Fibroblast of lung (primary cell): Measurements from ENCODE around the gene ACTN1. TPM values are rescaled to one million over a fixed set of nuclear protein-coding genes. Genes with fewer than 3 reads are reported as not detected.

Experiments used
- DNase-seq, 2 donors: peaks; one replicate each; pipeline versions ENCODE4 v3.0.0 to v3.0.0-alpha.2; 2010; ENCODE audit warnings: low read depth in 2 of 2
- H2AFZ ChIP-seq: 2 replicates; pipeline ENCODE4 v1.5.1; 2012; ENCODE audit warnings: low read length, control low read depth, inconsistent platforms
- H3K27ac ChIP-seq: 2 replicates; pipeline ENCODE4 v1.5.1; 2011; ENCODE audit warnings: low read length, control low read depth; ENCODE audit not compliant: insufficient read depth
- H3K27me3 ChIP-seq: 2 replicates; pipeline ENCODE4 v1.5.1; 2011; ENCODE audit warnings: mild to moderate bottlenecking, low read length; ENCODE audit not compliant: control insufficient read depth, insufficient read depth
- H3K36me3 ChIP-seq: 2 replicates; pipeline ENCODE4 v1.5.1; 2011; ENCODE audit warnings: low read length; ENCODE audit not compliant: control insufficient read depth, insufficient read depth
- H3K4me1 ChIP-seq: 2 replicates; pipeline ENCODE4 v1.5.1; 2011; ENCODE audit warnings: low read length; ENCODE audit not compliant: control insufficient read depth, insufficient read depth; ENCODE audit errors: extremely low read depth
- H3K4me2 ChIP-seq: 2 replicates; pipeline ENCODE4 v1.5.1; 2011; ENCODE audit warnings: low read length, control low read depth; ENCODE audit not compliant: insufficient read depth; ENCODE audit errors: extremely low read depth
- H3K4me3 ChIP-seq, 4 experiments: fragments of 200-600 bp in 1 of 4; sonication (generic) in 1 of 4; replicated peaks in 1 of 4; 2 replicates each; pipeline ENCODE4 v1.5.1; 2011 to 2016; ENCODE audit warnings: low read length in 4 of 4, low read depth in 3 of 4, mild to moderate bottlenecking in 3 of 4, control low read depth in 2 of 4, inconsistent platforms in 1 of 4, mixed read lengths in 1 of 4; ENCODE audit not compliant: insufficient read depth in 1 of 4; ENCODE audit errors: control extremely low read depth in 1 of 4
- H3K79me2 ChIP-seq: 2 replicates; pipeline ENCODE4 v1.5.1; 2012; ENCODE audit warnings: mild to moderate bottlenecking, low read length, inconsistent platforms; ENCODE audit not compliant: control insufficient read depth, insufficient read depth
- H3K9ac ChIP-seq: 2 replicates; pipeline ENCODE4 v1.5.1; 2011; ENCODE audit warnings: mild to moderate bottlenecking, low read length, control low read depth; ENCODE audit not compliant: insufficient read depth
- H3K9me3 ChIP-seq: 2 replicates; pipeline ENCODE4 v1.5.1; 2012; ENCODE audit warnings: low read depth, low read length; ENCODE audit not compliant: control insufficient read depth, insufficient read depth
- H4K20me1 ChIP-seq: 2 replicates; pipeline ENCODE4 v1.5.1; 2011; ENCODE audit warnings: low read length; ENCODE audit not compliant: control insufficient read depth, insufficient read depth; ENCODE audit errors: extremely low read depth
- EZH2 ChIP-seq: IDR thresholded peaks from 2 replicates; pipeline ENCODE4 v1.5.1; 2012; ENCODE audit warnings: low read length, control low read depth, mild to moderate bottlenecking; ENCODE audit errors: missing control alignments
- polyA plus RNA-seq, 2 donors: library from polyadenylated mRNA; depleted of rRNA in 1 of 2; stranded (reverse) in 1 of 2; unstranded in 1 of 2; fragments of >200 nt; gene quantifications; 2 replicates each; pipeline ENCODE4 v1.2.1, GENCODE V29; 2011 to 2012; ENCODE audit warnings: missing spikeins in 1 of 2
- total RNA-seq: library from RNA; depleted of rRNA; stranded (reverse); fragments of >200 nt; gene quantifications from 2 replicates; pipeline ENCODE4 v1.2.1, GENCODE V29; 2014
- TF ChIP-seq, protein P1 (sequence below), 2 donors: IDR thresholded peaks in 1 of 2; conservative IDR thresholded peaks in 1 of 2; 1 replicate in 1 of 2; 2 replicates in 1 of 2; pipeline ENCODE4 v1.5.1; 2011 to 2012; ENCODE audit warnings: low read length in 2 of 2, control low read depth in 1 of 2, inconsistent platforms in 1 of 2, low read depth in 1 of 2, mild to moderate bottlenecking in 1 of 2

Gene ACTN1
- total and polyA plus RNA-seq, 2 donors (not counting 1 experiment from before 2014, with no cell fraction given): 254 to 729 TPM

DNA sequence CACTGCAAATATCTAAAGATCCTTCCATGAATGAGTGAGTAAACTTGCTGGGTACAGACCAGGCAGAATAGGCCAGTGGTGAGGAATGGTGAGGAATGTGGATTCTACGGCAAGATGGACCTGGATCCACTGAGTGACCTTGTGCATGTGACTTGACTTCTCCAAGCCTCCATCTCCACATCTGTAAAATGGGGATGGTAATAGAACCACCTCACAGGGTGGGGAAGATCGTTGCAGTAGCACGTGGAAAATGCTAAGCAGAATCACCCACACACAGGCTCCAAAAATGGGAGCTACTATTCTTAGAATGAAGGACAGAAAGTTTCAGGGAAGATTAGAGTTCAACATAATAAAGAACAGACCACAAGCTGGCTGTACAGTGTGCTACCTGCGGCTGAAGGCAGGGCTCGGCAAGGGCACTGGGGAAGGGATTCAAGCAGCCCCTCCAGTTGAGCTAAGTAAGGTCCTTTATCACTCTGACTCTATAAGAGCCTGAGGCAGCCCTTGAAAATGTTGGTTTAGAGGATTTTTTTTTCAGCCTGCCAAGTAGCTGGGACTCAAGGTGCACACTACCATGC lies 47.5 kb downstream of the ACTN1 start:
- no peak overlapping the region for H3K4me3 ChIP-seq
- H3K4me1 ChIP-seq: peaks cover 17% of the 10 kb centered on the region
- H4K20me1 ChIP-seq: peaks cover 8% of the 10 kb centered on the region
- H2AFZ ChIP-seq: no peak overlapping the region
- H3K79me2 ChIP-seq: peaks cover 99% of the 10 kb centered on the region
- no peak overlapping the region for H3K4me2 ChIP-seq
- DNase-seq: no peak
- TF ChIP-seq EZH2: no peak
- TF ChIP-seq, protein P1, sequence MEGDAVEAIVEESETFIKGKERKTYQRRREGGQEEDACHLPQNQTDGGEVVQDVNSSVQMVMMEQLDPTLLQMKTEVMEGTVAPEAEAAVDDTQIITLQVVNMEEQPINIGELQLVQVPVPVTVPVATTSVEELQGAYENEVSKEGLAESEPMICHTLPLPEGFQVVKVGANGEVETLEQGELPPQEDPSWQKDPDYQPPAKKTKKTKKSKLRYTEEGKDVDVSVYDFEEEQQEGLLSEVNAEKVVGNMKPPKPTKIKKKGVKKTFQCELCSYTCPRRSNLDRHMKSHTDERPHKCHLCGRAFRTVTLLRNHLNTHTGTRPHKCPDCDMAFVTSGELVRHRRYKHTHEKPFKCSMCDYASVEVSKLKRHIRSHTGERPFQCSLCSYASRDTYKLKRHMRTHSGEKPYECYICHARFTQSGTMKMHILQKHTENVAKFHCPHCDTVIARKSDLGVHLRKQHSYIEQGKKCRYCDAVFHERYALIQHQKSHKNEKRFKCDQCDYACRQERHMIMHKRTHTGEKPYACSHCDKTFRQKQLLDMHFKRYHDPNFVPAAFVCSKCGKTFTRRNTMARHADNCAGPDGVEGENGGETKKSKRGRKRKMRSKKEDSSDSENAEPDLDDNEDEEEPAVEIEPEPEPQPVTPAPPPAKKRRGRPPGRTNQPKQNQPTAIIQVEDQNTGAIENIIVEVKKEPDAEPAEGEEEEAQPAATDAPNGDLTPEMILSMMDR (conservative IDR thresholded peaks at IDR 0.05 in 1 of 2, IDR thresholded peaks at IDR 0.05 in 1 of 2; ENCODE audit: low read depth in 1 of 2, low read length in 2 of 2): no peak
- H3K9ac ChIP-seq: no peak overlapping the region
- no peak overlapping the region for H3K27ac ChIP-seq
- H3K36me3 ChIP-seq: peaks cover 12% of the 10 kb centered on the region
- no peaks in the 10 kb centered on the region for H3K9me3 ChIP-seq
- no peaks in the 10 kb centered on the region for H3K27me3 ChIP-seq

DNA sequence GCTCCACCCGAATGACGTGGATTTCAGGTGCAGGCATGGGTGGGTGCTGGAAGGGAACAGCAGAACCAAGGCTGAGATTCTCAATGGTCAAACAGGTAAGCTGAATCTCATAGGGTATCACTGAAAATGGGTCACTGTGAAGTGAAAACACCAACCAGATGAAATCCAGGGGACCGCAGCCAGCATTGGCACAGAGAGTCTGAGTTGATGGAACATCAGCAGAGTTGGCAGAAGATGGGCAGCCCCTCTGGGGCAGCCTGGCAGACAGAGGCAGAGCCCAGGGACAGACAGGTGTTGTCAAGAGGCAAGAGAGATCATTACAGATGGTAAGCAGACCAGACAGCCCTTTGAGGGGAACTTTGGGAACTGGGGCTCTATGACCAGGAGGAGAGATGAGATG lies 48.0 kb downstream of the ACTN1 start:
- peaks cover 11% of the 10 kb centered on the region for H4K20me1 ChIP-seq
- no peaks in the 10 kb centered on the region for H3K27me3 ChIP-seq
- no peak overlapping the region for H2AFZ ChIP-seq
- peaks cover 99% of the 10 kb centered on the region for H3K79me2 ChIP-seq
- no peak overlapping the region for H3K4me2 ChIP-seq
- no peak for DNase-seq
- TF ChIP-seq, protein P1 (conservative IDR thresholded peaks at IDR 0.05 in 1 of 2, IDR thresholded peaks at IDR 0.05 in 1 of 2; ENCODE audit: low read depth in 1 of 2, low read length in 2 of 2): no peak
- TF ChIP-seq EZH2: no peak
- no peak overlapping the region for H3K27ac ChIP-seq
- no peak overlapping the region for H3K4me3 ChIP-seq
- H3K9ac ChIP-seq: no peak overlapping the region
- H3K4me1 ChIP-seq: peaks cover 16% of the 10 kb centered on the region
- H3K36me3 ChIP-seq: peaks cover 14% of the 10 kb centered on the region
- no peaks in the 10 kb centered on the region for H3K9me3 ChIP-seq

DNA sequence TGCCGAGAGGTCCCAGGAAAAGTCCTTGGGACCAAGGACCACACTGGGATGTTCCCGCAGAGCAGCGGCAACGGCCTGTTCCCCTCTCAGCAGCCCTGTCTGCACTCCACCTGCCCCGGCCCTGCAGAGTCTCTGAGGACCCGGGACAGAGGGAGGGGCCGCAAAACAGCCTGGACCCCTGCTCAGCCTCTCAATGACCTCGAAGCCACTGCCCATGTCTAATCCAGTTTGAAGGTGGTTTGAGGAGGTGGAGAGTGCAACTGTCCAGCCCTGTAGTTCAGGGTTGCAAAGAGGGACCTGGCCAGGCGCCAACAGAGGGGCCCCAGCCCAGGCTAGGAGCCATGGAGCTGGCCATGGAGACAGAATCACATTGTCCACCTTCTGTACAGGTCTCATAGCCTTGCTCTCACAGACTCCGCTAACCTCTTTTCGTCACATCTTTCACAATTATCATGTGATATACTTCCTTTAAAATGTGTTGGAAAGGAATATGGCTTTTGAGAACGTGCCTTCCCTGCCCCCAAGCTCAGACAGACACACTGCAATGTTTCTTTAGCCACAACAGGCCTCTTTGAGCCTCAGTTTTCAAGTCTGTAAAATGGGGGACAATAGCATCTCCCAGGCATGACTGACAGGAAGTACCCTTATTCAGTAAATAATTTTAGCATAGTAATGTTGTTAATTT lies 49.3 kb downstream of the ACTN1 start:
- Histone ChIP-seq H3K9ac (no peak overlapping the region), H2AFZ (no peak overlapping the region), H3K4me1 (peaks cover 18% of the 10 kb centered on the region), H3K36me3 (peaks cover 20% of the 10 kb centered on the region), H3K4me3 (no peak overlapping the region), H4K20me1 (peaks cover 11% of the 10 kb centered on the region), H3K4me2 (no peak overlapping the region), H3K27me3 (no peaks in the 10 kb centered on the region), H3K27ac (no peak overlapping the region), H3K9me3 (no peaks in the 10 kb centered on the region), H3K79me2 (peaks cover 99% of the 10 kb centered on the region)
- no peak for TF ChIP-seq EZH2
- TF ChIP-seq, protein P1 (conservative IDR thresholded peaks at IDR 0.05 in 1 of 2, IDR thresholded peaks at IDR 0.05 in 1 of 2; ENCODE audit: low read depth in 1 of 2, low read length in 2 of 2): no peak
- no peak for DNase-seq
